OCI-LY3 (cell line): ENCODE measurements around the gene CLDN16.

Experiments
- H2AFZ ChIP-seq: fragments of 200-600, 300-600 bp; shearing (Covaris generic); 2 replicates; pipeline ENCODE4 v1.6.0; 2014; ENCODE audit warnings: antibody characterized with exemption, low read depth, low read length
- H3K27ac ChIP-seq: fragments of 200-600, 300-600 bp; sonication (generic); 2 replicates; pipeline ENCODE4 v1.5.1; 2014; ENCODE audit warnings: mild to moderate bottlenecking, low read length, moderate library complexity, mixed read lengths
- H3K27me3 ChIP-seq: fragments of 200-600, 300-600 bp; sonication (generic); 2 replicates; pipeline ENCODE4 v1.6.1; 2014; ENCODE audit warnings: low read depth, low read length, mixed read lengths
- H3K36me3 ChIP-seq: fragments of 200-600, 300-600 bp; sonication (generic); replicated peaks from 2 replicates; pipeline ENCODE3; 2014; ENCODE audit warnings: low read depth, low read length, mixed read lengths
- H3K4me1 ChIP-seq: fragments of 300-600, 200-600 bp; sonication (generic); 2 replicates; pipeline ENCODE4 v1.6.1; 2014; ENCODE audit warnings: low read length, mixed read lengths
- H3K4me2 ChIP-seq: fragments of 200-600, 300-600 bp; sonication (generic); 2 replicates; pipeline ENCODE4 v1.6.1; 2014; ENCODE audit warnings: low read length, mixed read lengths
- H3K4me3 ChIP-seq: fragments of 300-600, 200-600 bp; sonication (generic); 2 replicates; pipeline ENCODE4 v1.5.1; 2014; ENCODE audit warnings: antibody characterized with exemption, mild to moderate bottlenecking, low read length, moderate library complexity
- H3K79me2 ChIP-seq: fragments of 300-600, 200-600 bp; shearing (Covaris generic); 2 replicates; pipeline ENCODE4 v1.6.1; 2014; ENCODE audit warnings: mild to moderate bottlenecking, low read length, mixed read lengths
- H3K9ac ChIP-seq: fragments of 300-600, 200-600 bp; shearing (Covaris generic); 2 replicates; pipeline ENCODE4 v1.6.0; 2014; ENCODE audit warnings: mild to moderate bottlenecking, low read length, moderate library complexity
- H3K9me3 ChIP-seq: fragments of 200-600, 300-600 bp; shearing (Covaris generic); 2 replicates; pipeline ENCODE4 v1.6.1; 2014; ENCODE audit warnings: low read length, mixed read lengths; ENCODE audit not compliant: insufficient read depth
- H4K20me1 ChIP-seq: fragments of 200-600, 300-600 bp; sonication (generic); 2 replicates; pipeline ENCODE4 v1.6.1; 2016; ENCODE audit warnings: low read length, mixed read lengths; ENCODE audit not compliant: insufficient read depth
- CTCF ChIP-seq: fragments of 200-600, 300-600 bp; sonication (generic); IDR thresholded peaks from 2 replicates; pipeline ENCODE4 v1.5.1; 2014; ENCODE audit warnings: antibody characterized with exemption, low read length, low read depth
- EZH2phosphoT487 ChIP-seq: fragments of 200-600 bp; shearing (Covaris generic); IDR thresholded peaks from 2 replicates; pipeline ENCODE4 v1.6.1; 2018; ENCODE audit warnings: antibody characterized with exemption, mixed run types, low read depth

The CLDN16 gene

GRCh38 chr3:190361791-190362190 lies 26.2 kb upstream of the CLDN16 start:
- TF ChIP-seq CTCF: no peak
- no peak for TF ChIP-seq EZH2phosphoT487
- Histone ChIP-seq H3K9me3 (no peaks in the 10 kb centered on the region), H3K36me3 (no peaks in the 10 kb centered on the region), H3K79me2 (no peaks in the 10 kb centered on the region), H3K4me1 (peaks cover 7% of the 10 kb centered on the region; the same call in 1 of the 2 replicates), H3K4me2 (no peak overlapping the region), H4K20me1 (no peaks in the 10 kb centered on the region), H3K4me3 (no peak overlapping the region), H3K27me3 (no peaks in the 10 kb centered on the region), H2AFZ (no peak overlapping the region), H3K27ac (no peak overlapping the region), H3K9ac (no peak overlapping the region)

- H3K4me3 ChIP-seq: no peak overlapping the region
- no peak overlapping the region for H3K9ac ChIP-seq
- no peaks in the 10 kb centered on the region for H3K27me3 ChIP-seq
- no peak overlapping the region for H3K27ac ChIP-seq
- no peak overlapping the region for H2AFZ ChIP-seq
- no peaks in the 10 kb centered on the region for H3K79me2 ChIP-seq
- H3K36me3 ChIP-seq: no peaks in the 10 kb centered on the region
- TF ChIP-seq CTCF: no peak
- no peak for TF ChIP-seq EZH2phosphoT487
- H3K4me2 ChIP-seq: no peak overlapping the region
- H3K9me3 ChIP-seq: no peaks in the 10 kb centered on the region
- H4K20me1 ChIP-seq: no peaks in the 10 kb centered on the region
- H3K4me1 ChIP-seq: peaks cover 4% of the 10 kb centered on the region; the same call in 1 of the 2 replicates
Observed at GRCh38 chr3:190362258-190362657, 25.7 kb upstream of the CLDN16 start.

GRCh38 chr3:190366133-190366532 lies 21.8 kb upstream of the CLDN16 start:
- Histone ChIP-seq H4K20me1 (no peaks in the 10 kb centered on the region), H3K27me3 (no peaks in the 10 kb centered on the region), H3K9ac (no peak overlapping the region), H3K79me2 (no peaks in the 10 kb centered on the region), H2AFZ (no peak overlapping the region), H3K36me3 (no peaks in the 10 kb centered on the region), H3K27ac (no peak overlapping the region), H3K4me3 (no peak overlapping the region), H3K4me2 (no peak overlapping the region), H3K9me3 (no peaks in the 10 kb centered on the region), H3K4me1 (no peaks in the 10 kb centered on the region)
- TF ChIP-seq CTCF (no peak), EZH2phosphoT487 (no peak)

- H2AFZ ChIP-seq: no peak overlapping the region
- no peak overlapping the region for H3K9ac ChIP-seq
- H3K4me3 ChIP-seq: no peak overlapping the region
- no peaks in the 10 kb centered on the region for H3K27me3 ChIP-seq
- TF ChIP-seq CTCF (no peak), EZH2phosphoT487 (no peak)
- no peaks in the 10 kb centered on the region for H4K20me1 ChIP-seq
- no peak overlapping the region for H3K27ac ChIP-seq
- H3K36me3 ChIP-seq: no peaks in the 10 kb centered on the region
- H3K79me2 ChIP-seq: no peaks in the 10 kb centered on the region
- no peaks in the 10 kb centered on the region for H3K4me1 ChIP-seq
- no peaks in the 10 kb centered on the region for H3K9me3 ChIP-seq
- no peak overlapping the region for H3K4me2 ChIP-seq
Observed at GRCh38 chr3:190368881-190369280, 19.1 kb upstream of the CLDN16 start.
